Nephron progenitor cell (in vitro differentiated cells): ENCODE results near the gene MAPKAPK2.

Experiments used
- DNase-seq: peaks from one replicate; pipeline ENCODE4 v3.0.0; 2021
- H3K27ac Mint-ChIP-seq: 2 replicates; pipeline ENCODE4 v1.8.0; 2021; ENCODE audit warnings: mild to moderate bottlenecking, moderate library complexity, mixed read lengths
- H3K27me3 Mint-ChIP-seq: 2 replicates; pipeline ENCODE4 v1.8.0; 2021; ENCODE audit warnings: mild to moderate bottlenecking, low read depth, mixed read lengths; ENCODE audit not compliant: poor library complexity
- H3K36me3 Mint-ChIP-seq: 2 replicates; pipeline ENCODE4 v1.8.0; 2021; ENCODE audit warnings: low read depth, mixed read lengths
- H3K4me1 Mint-ChIP-seq: 2 replicates; pipeline ENCODE4 v1.8.0; 2021; ENCODE audit warnings: mixed read lengths
- H3K4me3 Mint-ChIP-seq: 2 replicates; pipeline ENCODE4 v1.8.0; 2021; ENCODE audit warnings: mild to moderate bottlenecking, moderate library complexity, mixed read lengths
- H3K9me3 Mint-ChIP-seq: 2 replicates; pipeline ENCODE4 v1.8.0; 2021; ENCODE audit warnings: mild to moderate bottlenecking, moderate library complexity, mixed read lengths
- CTCF ChIP-seq: fragments of 200-600 bp; sonication (generic); IDR thresholded peaks from 2 replicates; pipeline ENCODE4 v1.5.0; 2021; ENCODE audit warnings: antibody characterized with exemption

Gene MAPKAPK2

GRCh38 chr1:206735553-206736031 lies 50.9 kb downstream of the MAPKAPK2 start:
- H3K27me3 Mint-ChIP-seq = peaks cover 7% of the 10 kb centered on the region
- H3K4me3 Mint-ChIP-seq = no peak overlapping the region
- H3K27ac Mint-ChIP-seq = no peak overlapping the region
- TF ChIP-seq CTCF = no peak
- no peak for DNase-seq
- peaks cover 11% of the 10 kb centered on the region for H3K36me3 Mint-ChIP-seq
- peaks cover 36% of the 10 kb centered on the region for H3K4me1 Mint-ChIP-seq
- H3K9me3 Mint-ChIP-seq = no peaks in the 10 kb centered on the region

GRCh38 chr1:206736878-206737728 lies 52.4 kb downstream of the MAPKAPK2 start:
- TF ChIP-seq CTCF = no peak
- peak overlapping the region; percentile 3 for H3K27ac Mint-ChIP-seq

GRCh38 chr1:206737729-206738201 lies 53.1 kb downstream of the MAPKAPK2 start:
- H3K4me1 Mint-ChIP-seq = peaks cover 55% of the 10 kb centered on the region
- no peaks in the 10 kb centered on the region for H3K9me3 Mint-ChIP-seq
- H3K36me3 Mint-ChIP-seq = peaks cover 4% of the 10 kb centered on the region
- H3K27ac Mint-ChIP-seq = peak overlapping the region; percentile 3
- no peak overlapping the region for H3K4me3 Mint-ChIP-seq
- DNase-seq = no peak
- TF ChIP-seq CTCF = no peak
- peaks cover 10% of the 10 kb centered on the region for H3K27me3 Mint-ChIP-seq

More at GRCh38 chr1:206736878-206737728, 52.4 kb downstream of the MAPKAPK2 start:
- Mint-ChIP-seq H3K4me1 (peaks cover 48% of the 10 kb centered on the region), H3K27me3 (peaks cover 7% of the 10 kb centered on the region), H3K9me3 (no peaks in the 10 kb centered on the region), H3K4me3 (no peak overlapping the region), H3K36me3 (peaks cover 10% of the 10 kb centered on the region)
- DNase-seq = no peak

GRCh38 chr1:206738370-206739366 lies 54.0 kb downstream of the MAPKAPK2 start:
- H3K4me1 Mint-ChIP-seq = peaks cover 61% of the 10 kb centered on the region
- no peaks in the 10 kb centered on the region for H3K36me3 Mint-ChIP-seq
- no peak overlapping the region for H3K4me3 Mint-ChIP-seq
- H3K9me3 Mint-ChIP-seq = no peaks in the 10 kb centered on the region
- no peak overlapping the region for H3K27ac Mint-ChIP-seq
- peaks cover 6% of the 10 kb centered on the region for H3K27me3 Mint-ChIP-seq
- TF ChIP-seq CTCF = no peak
- DNase-seq = no peak

GRCh38 chr1:206739411-206740076 lies 54.8 kb downstream of the MAPKAPK2 start:
- H3K4me3 Mint-ChIP-seq = no peak overlapping the region
- no peaks in the 10 kb centered on the region for H3K36me3 Mint-ChIP-seq
- TF ChIP-seq CTCF = no peak
- no peak for DNase-seq
- no peaks in the 10 kb centered on the region for H3K9me3 Mint-ChIP-seq
- peak overlapping the region; percentile 83 for H3K27ac Mint-ChIP-seq
- peaks cover 6% of the 10 kb centered on the region for H3K27me3 Mint-ChIP-seq
- H3K4me1 Mint-ChIP-seq = peaks cover 65% of the 10 kb centered on the region
